Measurements from ENCODE around the gene SFR1.

The SFR1 gene

GRCh38 chr10:104121485-104122224, at the start of gene SFR1:
TSS of gene SFR1 (plus strand) at chr10:104122171. CDS start at chr10:104122184, 13 bp downstream.
- DNase-seq (ENCODE audit: low read depth, low spot score): peak; percentile 100

GRCh38 chr10:104072786-104073185, 49.2 kb upstream of the SFR1 start:
- DNase-seq (ENCODE audit: low read depth, low spot score): no peak

GRCh38 chr10:104074505-104074904, 47.5 kb upstream of the SFR1 start:
- no peak for DNase-seq (ENCODE audit: low read depth, low spot score)

GRCh38 chr10:104076743-104077160, 45.2 kb upstream of the SFR1 start:
- DNase-seq (ENCODE audit: low read depth, low spot score): peak; percentile 85

GRCh38 chr10:104077247-104077646, 44.7 kb upstream of the SFR1 start:
- peak; percentile 59 for DNase-seq (ENCODE audit: low read depth, low spot score)

- DNase-seq (ENCODE audit: low read depth, low spot score): no peak
These were observed 44.3 kb upstream of the SFR1 start for GRCh38 chr10:104077663-104078151.

- DNase-seq (ENCODE audit: low read depth, low spot score): no peak
These were observed 41.2 kb upstream of the SFR1 start for GRCh38 chr10:104080762-104081161.

- no peak for DNase-seq (ENCODE audit: low read depth, low spot score)
These were observed 40.0 kb upstream of the SFR1 start for GRCh38 chr10:104081998-104082397.

GRCh38 chr10:104084482-104085142, 37.4 kb upstream of the SFR1 start:
- DNase-seq (ENCODE audit: low read depth, low spot score): no peak

GRCh38 chr10:104085801-104086400, 36.1 kb upstream of the SFR1 start, which contains the start of gene COL17A1:
TSS of gene COL17A1 (minus strand) at chr10:104085880. CDS start at chr10:104080673, 5,207 bp downstream.
- no peak for DNase-seq (ENCODE audit: low read depth, low spot score)

GRCh38 chr10:104088239-104088638, 33.7 kb upstream of the SFR1 start:
- DNase-seq (ENCODE audit: low read depth, low spot score): no peak

GRCh38 chr10:104089621-104090020, 32.4 kb upstream of the SFR1 start:
- DNase-seq (ENCODE audit: low read depth, low spot score): no peak

GRCh38 chr10:104090611-104091010, 31.4 kb upstream of the SFR1 start:
- DNase-seq (ENCODE audit: low read depth, low spot score): no peak

- no peak for DNase-seq (ENCODE audit: low read depth, low spot score)
These were observed 29.2 kb upstream of the SFR1 start for GRCh38 chr10:104092749-104093148.

GRCh38 chr10:104096692-104097091, 25.3 kb upstream of the SFR1 start:
- no peak for DNase-seq (ENCODE audit: low read depth, low spot score)

- no peak for DNase-seq (ENCODE audit: low read depth, low spot score)
These were observed 23.5 kb upstream of the SFR1 start for GRCh38 chr10:104098358-104098925.

- DNase-seq (ENCODE audit: low read depth, low spot score): no peak
These were observed 22.7 kb upstream of the SFR1 start for GRCh38 chr10:104099269-104099668.

- no peak for DNase-seq (ENCODE audit: low read depth, low spot score)
These were observed 22.0 kb upstream of the SFR1 start for GRCh38 chr10:104099941-104100340.

- DNase-seq (ENCODE audit: low read depth, low spot score): no peak
These were observed 21.2 kb upstream of the SFR1 start for GRCh38 chr10:104100795-104101194.

- no peak for DNase-seq (ENCODE audit: low read depth, low spot score)
These were observed 20.1 kb upstream of the SFR1 start for GRCh38 chr10:104101902-104102301.

GRCh38 chr10:104103956-104104355, 18.0 kb upstream of the SFR1 start:
- DNase-seq (ENCODE audit: low read depth, low spot score): no peak

GRCh38 chr10:104104418-104104817, 17.6 kb upstream of the SFR1 start:
- DNase-seq (ENCODE audit: low read depth, low spot score): no peak

Measured in ELF-1 (cell line).